KMS-11 (cell line): ENCODE measurements around the gene CCDC24.

Experiments
- H2AFZ ChIP-seq: fragments of 200-600 bp; sonication (generic); 2 replicates; pipeline ENCODE4 v1.6.1; 2016; ENCODE audit warnings: antibody characterized with exemption, mixed run types, low read depth
- H3K27ac ChIP-seq: fragments of 200-600 bp; sonication (generic); 2 replicates; pipeline ENCODE4 v1.6.1; 2016; ENCODE audit warnings: mild to moderate bottlenecking, mixed run types
- H3K27me3 ChIP-seq: fragments of 200-600 bp; sonication (generic); 2 replicates; pipeline ENCODE4 v1.6.1; 2017; ENCODE audit warnings: mild to moderate bottlenecking, low read depth, mixed run types, moderate library complexity; ENCODE audit not compliant: insufficient read depth
- H3K36me3 ChIP-seq: fragments of 200-600 bp; sonication (generic); 2 replicates; pipeline ENCODE4 v1.6.1; 2017; ENCODE audit warnings: mild to moderate bottlenecking, mixed run types; ENCODE audit not compliant: insufficient read depth
- H3K4me1 ChIP-seq: fragments of 200-600 bp; sonication (generic); 2 replicates; pipeline ENCODE4 v1.6.1; 2016; ENCODE audit warnings: mild to moderate bottlenecking, low read depth, mixed run types; ENCODE audit not compliant: poor library complexity, severe bottlenecking
- H3K4me2 ChIP-seq: fragments of 200-600 bp; sonication (generic); 2 replicates; pipeline ENCODE4 v1.7.0; 2016; ENCODE audit warnings: mild to moderate bottlenecking, mixed run types
- H3K4me3 ChIP-seq: fragments of 200-600 bp; sonication (generic); IDR thresholded peaks from 2 replicates; pipeline ENCODE4 v1.6.1; 2017; ENCODE audit warnings: low read depth, low read length, mixed read lengths; ENCODE audit not compliant: insufficient read depth
- H3K79me2 ChIP-seq: fragments of 200-600 bp; sonication (generic); 2 replicates; pipeline ENCODE4 v1.6.1; 2016; ENCODE audit warnings: low read depth, mixed run types; ENCODE audit not compliant: insufficient read depth
- H3K9ac ChIP-seq: fragments of 200-600 bp; sonication (generic); 2 replicates; pipeline ENCODE4 v1.6.1; 2016; ENCODE audit warnings: mild to moderate bottlenecking, mixed run types
- H4K20me1 ChIP-seq: fragments of 200-600 bp; sonication (generic); 2 replicates; pipeline ENCODE4 v1.6.1; 2016; ENCODE audit warnings: mild to moderate bottlenecking, mixed run types; ENCODE audit not compliant: insufficient read depth
- CTCF ChIP-seq: fragments of 200-600 bp; sonication (generic); conservative IDR thresholded peaks from 2 replicates; pipeline ENCODE4 v1.6.1; 2017; ENCODE audit warnings: low read depth, mild to moderate bottlenecking, antibody characterized with exemption, low read length, moderate library complexity, mixed read lengths

The CCDC24 gene

GRCh38 chr1:43977376-43978263 lies 13.8 kb upstream of the CCDC24 start:
- H3K9ac ChIP-seq: no peak overlapping the region

GRCh38 chr1:43978264-43978550 lies 13.2 kb upstream of the CCDC24 start:
- Histone ChIP-seq H3K4me2 (peak overlapping the region; percentile 95), H3K79me2 (peaks cover 44% of the 10 kb centered on the region), H3K27me3 (no peaks in the 10 kb centered on the region), H3K4me3 (no peak overlapping the region), H3K27ac (no peak overlapping the region), H3K9ac (peak overlapping the region; percentile 53; the same call in 1 of the 2 replicates), H3K36me3 (no peaks in the 10 kb centered on the region), H4K20me1 (no peaks in the 10 kb centered on the region), H2AFZ (no peak overlapping the region), H3K4me1 (peaks cover 40% of the 10 kb centered on the region)
- TF ChIP-seq CTCF: no peak

More at GRCh38 chr1:43977376-43978263, 13.8 kb upstream of the CCDC24 start:
- Histone ChIP-seq H3K4me2 (peak overlapping the region; percentile 95; the same call in 1 of the 2 replicates), H3K79me2 (peaks cover 44% of the 10 kb centered on the region), H3K27ac (no peak overlapping the region), H3K36me3 (no peaks in the 10 kb centered on the region), H3K4me1 (peaks cover 43% of the 10 kb centered on the region), H4K20me1 (no peaks in the 10 kb centered on the region), H3K27me3 (no peaks in the 10 kb centered on the region), H3K4me3 (no peak overlapping the region), H2AFZ (no peak overlapping the region)
- no peak for TF ChIP-seq CTCF

- Histone ChIP-seq H3K27ac (peak within 1 kb of the TSS; percentile 39), H3K4me1 (peaks cover 35% of the 10 kb centered on the region), H3K4me2 (peak within 1 kb of the TSS; percentile 95), H3K4me3 (peak within 1 kb of the TSS; percentile 75), H2AFZ (peak within 1 kb of the TSS; percentile 22; the same call in 1 of the 2 replicates), H4K20me1 (no peaks in the 10 kb centered on the region), H3K9ac (peak within 1 kb of the TSS; percentile 79), H3K36me3 (no peaks in the 10 kb centered on the region), H3K79me2 (peaks cover 44% of the 10 kb centered on the region), H3K27me3 (no peaks in the 10 kb centered on the region)
- TF ChIP-seq CTCF: no peak
These were observed 12.7 kb upstream of the CCDC24 start, which contains the start of gene B4GALT2 for GRCh38 chr1:43978551-43979260. Gene B4GALT2, plus strand, starts transcription at chr1:43979210. Its CDS starts 1,951 bp downstream, at chr1:43981161.

GRCh38 chr1:43979261-43979527 lies 12.2 kb upstream of the CCDC24 start:
- Histone ChIP-seq H3K27ac (peak overlapping the region; percentile 39), H3K79me2 (peaks cover 44% of the 10 kb centered on the region), H3K36me3 (no peaks in the 10 kb centered on the region), H3K4me1 (peaks cover 31% of the 10 kb centered on the region), H3K4me2 (no peak overlapping the region), H4K20me1 (no peaks in the 10 kb centered on the region), H3K9ac (peak overlapping the region; percentile 79), H3K27me3 (no peaks in the 10 kb centered on the region), H2AFZ (peak overlapping the region; percentile 22; the same call in 1 of the 2 replicates), H3K4me3 (no peak overlapping the region)
- no peak for TF ChIP-seq CTCF
